ENCODE results near the gene SND1.

DNA sequence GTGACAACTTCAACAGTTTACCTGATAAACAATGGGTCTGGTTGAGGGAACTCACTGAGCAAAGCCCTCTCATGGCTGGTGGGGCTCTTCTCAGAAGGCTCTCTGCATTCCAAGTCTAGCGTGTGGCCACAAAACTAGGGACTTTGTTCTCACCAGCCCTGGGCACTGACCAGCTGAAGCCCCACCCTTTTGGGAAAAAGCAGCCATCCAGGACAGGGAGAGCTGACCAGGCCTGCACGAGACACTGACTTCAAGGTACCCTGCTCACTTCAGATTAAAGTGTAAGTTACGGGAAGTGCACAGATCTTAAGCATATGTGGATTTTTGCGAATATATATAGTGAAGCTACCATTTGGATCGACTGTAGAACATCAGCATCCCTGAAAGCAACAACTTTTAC, 446.6 kb downstream of the SND1 start:
- TF ChIP-seq, protein P1, sequence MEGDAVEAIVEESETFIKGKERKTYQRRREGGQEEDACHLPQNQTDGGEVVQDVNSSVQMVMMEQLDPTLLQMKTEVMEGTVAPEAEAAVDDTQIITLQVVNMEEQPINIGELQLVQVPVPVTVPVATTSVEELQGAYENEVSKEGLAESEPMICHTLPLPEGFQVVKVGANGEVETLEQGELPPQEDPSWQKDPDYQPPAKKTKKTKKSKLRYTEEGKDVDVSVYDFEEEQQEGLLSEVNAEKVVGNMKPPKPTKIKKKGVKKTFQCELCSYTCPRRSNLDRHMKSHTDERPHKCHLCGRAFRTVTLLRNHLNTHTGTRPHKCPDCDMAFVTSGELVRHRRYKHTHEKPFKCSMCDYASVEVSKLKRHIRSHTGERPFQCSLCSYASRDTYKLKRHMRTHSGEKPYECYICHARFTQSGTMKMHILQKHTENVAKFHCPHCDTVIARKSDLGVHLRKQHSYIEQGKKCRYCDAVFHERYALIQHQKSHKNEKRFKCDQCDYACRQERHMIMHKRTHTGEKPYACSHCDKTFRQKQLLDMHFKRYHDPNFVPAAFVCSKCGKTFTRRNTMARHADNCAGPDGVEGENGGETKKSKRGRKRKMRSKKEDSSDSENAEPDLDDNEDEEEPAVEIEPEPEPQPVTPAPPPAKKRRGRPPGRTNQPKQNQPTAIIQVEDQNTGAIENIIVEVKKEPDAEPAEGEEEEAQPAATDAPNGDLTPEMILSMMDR (IDR thresholded peaks at IDR 0.05) = no peak
- no peak for TF ChIP-seq POLR2A (IDR thresholded peaks at IDR 0.05)

All from esophagus squamous epithelium (tissue), 4 donors.